ENCODE measurements around the gene PLAGL1. TPM values are rescaled to one million over a fixed set of nuclear protein-coding genes. Genes with fewer than 3 reads are reported as not detected.

PLAGL1 gene
- total RNA-seq, 1 donor from 2014 or later: 22.1 TPM

DNA sequence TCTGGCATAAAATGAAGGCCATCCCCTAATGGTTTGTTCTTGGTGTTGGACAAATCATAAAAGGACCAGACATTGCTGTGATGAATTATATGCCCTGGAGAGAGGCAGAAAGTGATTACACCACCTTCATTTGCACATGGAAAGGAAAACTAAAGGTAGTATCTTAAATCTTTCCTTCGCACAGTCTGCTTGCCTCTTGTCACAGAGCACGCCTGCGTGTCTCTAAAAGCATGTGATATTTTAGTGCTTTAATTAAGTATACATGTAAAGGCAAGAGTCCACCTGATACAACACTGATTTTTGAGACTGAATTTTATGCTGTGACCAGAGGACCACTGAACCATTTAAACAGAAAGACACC, 28.8 kb upstream of the PLAGL1 start:
- H3K4me3 ChIP-seq (ENCODE audit: low read depth, low read length): peak overlapping the region; percentile 15
- TF ChIP-seq, protein P1, sequence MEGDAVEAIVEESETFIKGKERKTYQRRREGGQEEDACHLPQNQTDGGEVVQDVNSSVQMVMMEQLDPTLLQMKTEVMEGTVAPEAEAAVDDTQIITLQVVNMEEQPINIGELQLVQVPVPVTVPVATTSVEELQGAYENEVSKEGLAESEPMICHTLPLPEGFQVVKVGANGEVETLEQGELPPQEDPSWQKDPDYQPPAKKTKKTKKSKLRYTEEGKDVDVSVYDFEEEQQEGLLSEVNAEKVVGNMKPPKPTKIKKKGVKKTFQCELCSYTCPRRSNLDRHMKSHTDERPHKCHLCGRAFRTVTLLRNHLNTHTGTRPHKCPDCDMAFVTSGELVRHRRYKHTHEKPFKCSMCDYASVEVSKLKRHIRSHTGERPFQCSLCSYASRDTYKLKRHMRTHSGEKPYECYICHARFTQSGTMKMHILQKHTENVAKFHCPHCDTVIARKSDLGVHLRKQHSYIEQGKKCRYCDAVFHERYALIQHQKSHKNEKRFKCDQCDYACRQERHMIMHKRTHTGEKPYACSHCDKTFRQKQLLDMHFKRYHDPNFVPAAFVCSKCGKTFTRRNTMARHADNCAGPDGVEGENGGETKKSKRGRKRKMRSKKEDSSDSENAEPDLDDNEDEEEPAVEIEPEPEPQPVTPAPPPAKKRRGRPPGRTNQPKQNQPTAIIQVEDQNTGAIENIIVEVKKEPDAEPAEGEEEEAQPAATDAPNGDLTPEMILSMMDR (conservative IDR thresholded peaks at IDR 0.05; ENCODE audit: low read depth, low read length): no peak
- DNase-seq (ENCODE audit: low read depth): no peak

DNA sequence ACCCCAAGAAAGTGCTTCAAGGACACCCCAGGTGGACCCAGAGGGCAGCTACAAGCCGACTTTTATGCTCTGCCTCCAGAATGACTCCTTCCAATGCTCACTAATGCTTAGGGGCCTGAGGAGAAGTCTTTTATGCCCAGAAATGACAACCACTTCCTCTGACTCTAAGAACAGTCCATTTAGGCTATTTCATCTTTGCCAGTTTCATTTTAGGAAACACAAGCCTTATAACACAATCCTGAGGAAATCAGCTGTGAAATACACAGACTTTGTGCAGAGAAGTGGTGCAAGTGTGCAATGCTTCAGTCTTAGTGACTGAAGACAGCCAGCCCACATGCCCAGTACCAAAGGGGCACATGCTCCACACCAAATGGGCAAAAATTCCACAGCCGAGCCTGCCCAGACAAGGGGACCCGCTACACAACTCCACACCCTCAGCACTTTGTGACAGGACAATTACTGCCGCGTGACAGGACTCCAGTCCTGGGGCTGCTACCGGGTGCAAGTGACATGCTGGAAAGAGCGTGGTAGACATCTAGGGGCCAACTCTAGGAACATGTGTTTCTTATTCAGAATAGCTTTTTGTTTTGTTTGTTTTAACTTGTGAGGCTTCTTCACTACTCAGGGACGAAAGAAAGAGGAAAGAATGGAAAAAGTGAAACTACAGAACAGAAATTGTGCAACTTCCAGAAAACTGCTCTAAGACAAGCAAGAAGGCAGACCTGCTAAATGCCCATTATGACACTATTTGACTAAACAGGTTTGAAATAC, 28.2 kb upstream of the PLAGL1 start:
- H3K4me3 ChIP-seq (ENCODE audit: low read depth, low read length): peak overlapping the region; percentile 15
- no peak for DNase-seq (ENCODE audit: low read depth)
- TF ChIP-seq, protein P1 (conservative IDR thresholded peaks at IDR 0.05; ENCODE audit: low read depth, low read length): peak; percentile 53

DNA sequence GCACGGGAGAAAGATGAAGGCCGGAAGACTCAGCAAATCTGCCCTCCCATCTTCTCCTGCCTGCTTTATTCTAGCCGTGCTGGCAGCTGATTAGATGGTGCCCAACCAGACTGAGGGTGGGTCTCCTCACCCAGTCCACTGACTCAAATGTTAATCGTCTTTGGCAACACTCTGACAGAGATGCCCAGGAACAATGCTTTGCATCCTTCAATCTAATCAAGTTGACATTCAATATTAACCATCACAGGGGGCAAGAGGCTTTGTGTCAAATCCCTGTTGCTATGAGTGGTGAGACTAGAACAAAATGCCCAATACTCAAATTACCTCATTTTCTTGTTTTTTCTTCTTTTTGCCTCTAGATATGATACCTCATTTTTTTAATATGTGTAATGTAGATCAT, 27.4 kb upstream of the PLAGL1 start:
- no peak for DNase-seq (ENCODE audit: low read depth)
- TF ChIP-seq, protein P1 (conservative IDR thresholded peaks at IDR 0.05; ENCODE audit: low read depth, low read length): no peak
- no peak overlapping the region for H3K4me3 ChIP-seq (ENCODE audit: low read depth, low read length)

DNA sequence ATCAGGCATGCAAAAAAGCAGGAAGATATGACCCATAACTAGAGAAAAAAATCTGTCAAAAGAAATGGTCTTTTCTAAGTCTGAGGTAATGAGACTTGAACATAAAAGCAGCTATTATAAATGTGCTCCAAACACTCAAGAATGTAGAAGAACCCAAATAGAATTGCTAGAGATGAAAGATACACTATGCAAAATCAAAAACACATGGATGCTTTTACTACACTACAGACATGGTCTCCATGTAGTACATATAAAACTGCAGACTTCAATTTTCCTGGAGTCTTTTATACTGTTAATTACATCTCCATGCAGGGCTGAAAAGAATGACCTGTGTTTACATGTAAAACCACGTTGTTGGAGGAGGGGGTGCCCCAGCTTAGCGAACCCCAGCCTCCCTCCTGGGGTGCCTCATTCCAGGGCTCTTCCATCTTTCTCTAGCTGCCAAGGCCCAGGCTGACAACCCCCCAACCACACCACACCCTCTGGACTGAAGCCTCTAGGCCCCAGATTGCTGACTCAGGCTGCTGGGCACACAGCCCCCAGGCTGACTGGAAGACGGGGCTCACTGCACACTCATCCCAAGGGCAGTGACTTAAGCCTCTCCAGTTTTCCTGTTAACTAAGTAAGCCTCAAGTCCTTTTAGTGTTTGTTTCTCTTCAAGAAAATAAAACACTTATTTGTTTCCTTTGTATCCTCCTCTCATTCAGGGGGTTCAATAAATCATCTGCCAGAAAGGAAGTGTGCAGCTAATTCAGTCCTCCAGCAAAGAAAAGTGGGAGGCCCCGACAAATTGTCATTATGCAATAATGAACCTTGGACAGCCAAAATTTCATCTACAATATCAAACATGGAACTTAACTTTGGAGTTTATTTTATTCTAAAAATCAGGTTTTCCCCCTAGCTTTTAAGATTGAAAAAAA, 26.0 kb upstream of the PLAGL1 start:
- H3K4me3 ChIP-seq (ENCODE audit: low read depth, low read length): no peak overlapping the region
- TF ChIP-seq, protein P1 (conservative IDR thresholded peaks at IDR 0.05; ENCODE audit: low read depth, low read length): no peak
- DNase-seq (ENCODE audit: low read depth): no peak

DNA sequence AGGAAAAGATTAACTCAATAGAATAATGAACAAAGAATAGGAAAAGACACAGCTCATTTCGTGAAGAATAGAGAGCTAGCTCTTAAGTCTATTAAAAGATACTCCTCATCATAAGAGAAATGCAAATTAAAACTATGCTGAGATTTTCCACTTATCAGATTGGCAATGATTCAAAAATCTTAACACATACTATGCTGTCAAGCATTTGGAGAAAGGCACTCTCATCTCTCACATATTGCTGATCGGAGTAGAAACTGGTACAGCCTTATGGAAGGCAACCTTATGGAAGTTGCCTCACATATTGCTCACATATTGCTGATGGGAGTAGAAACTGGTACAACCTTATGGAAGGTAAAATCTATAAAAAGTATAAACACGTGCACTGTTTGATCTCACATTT, 21.4 kb upstream of the PLAGL1 start:
- H3K4me3 ChIP-seq (ENCODE audit: low read depth, low read length): no peak overlapping the region
- DNase-seq (ENCODE audit: low read depth): no peak
- TF ChIP-seq, protein P1 (conservative IDR thresholded peaks at IDR 0.05; ENCODE audit: low read depth, low read length): no peak

DNA sequence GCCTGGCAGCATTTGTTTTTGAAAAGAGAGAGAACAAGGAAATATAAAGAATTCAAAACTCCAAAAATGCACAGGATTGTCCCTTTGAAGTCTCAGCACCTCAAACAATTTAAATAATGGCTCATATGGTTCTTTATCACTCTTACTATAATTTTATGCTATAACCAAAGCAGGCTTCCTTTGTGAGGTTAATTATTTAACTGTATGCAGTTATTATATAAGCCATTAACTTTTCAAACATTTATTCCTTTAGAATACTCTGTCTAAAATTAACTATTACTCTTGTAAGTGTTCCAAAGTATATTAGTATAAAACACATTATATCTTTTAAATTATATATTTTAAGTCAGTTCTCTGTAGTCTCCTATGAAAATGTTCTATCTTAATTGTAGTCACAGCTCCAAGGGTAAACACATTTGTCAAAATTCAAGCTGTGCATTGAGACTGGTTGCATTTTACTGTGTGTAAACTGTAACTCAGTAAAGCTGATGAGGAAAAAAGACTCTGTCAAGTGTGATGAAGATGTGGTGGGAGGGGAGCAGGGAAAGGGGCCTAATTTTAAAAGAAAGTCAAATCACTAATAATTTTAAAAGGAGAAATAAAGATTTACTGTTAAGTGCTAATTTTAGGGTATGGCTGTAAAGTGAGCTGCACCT, 20.0 kb upstream of the PLAGL1 start:
- TF ChIP-seq, protein P1 (conservative IDR thresholded peaks at IDR 0.05; ENCODE audit: low read depth, low read length): no peak
- no peak for DNase-seq (ENCODE audit: low read depth)
- H3K4me3 ChIP-seq (ENCODE audit: low read depth, low read length): peak overlapping the region; percentile 10

Measured in epithelial cell of proximal tubule (primary cell).